Measurements from ENCODE around the gene TENT5C.

DNA sequence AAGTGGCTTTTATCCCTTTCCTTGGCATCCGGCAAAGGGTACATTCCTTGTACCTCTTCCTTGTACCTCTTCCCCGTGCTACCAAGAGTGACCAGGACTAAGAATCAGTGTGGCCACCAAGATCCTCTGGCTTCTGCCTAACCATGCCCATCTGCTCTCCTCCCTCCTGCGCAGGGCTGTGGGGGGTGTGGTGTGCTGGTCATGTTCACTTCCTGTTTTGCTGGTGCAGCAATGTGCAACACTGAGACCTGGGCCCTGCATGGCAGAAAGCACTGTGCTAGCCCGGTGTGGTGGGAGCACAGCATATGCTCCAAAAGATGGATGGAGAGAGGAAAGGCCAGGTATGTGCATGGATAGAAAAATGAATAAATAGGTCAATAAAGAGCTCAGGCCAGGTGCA, 33.3 kb upstream of the TENT5C start:
- TF ChIP-seq, protein P1, sequence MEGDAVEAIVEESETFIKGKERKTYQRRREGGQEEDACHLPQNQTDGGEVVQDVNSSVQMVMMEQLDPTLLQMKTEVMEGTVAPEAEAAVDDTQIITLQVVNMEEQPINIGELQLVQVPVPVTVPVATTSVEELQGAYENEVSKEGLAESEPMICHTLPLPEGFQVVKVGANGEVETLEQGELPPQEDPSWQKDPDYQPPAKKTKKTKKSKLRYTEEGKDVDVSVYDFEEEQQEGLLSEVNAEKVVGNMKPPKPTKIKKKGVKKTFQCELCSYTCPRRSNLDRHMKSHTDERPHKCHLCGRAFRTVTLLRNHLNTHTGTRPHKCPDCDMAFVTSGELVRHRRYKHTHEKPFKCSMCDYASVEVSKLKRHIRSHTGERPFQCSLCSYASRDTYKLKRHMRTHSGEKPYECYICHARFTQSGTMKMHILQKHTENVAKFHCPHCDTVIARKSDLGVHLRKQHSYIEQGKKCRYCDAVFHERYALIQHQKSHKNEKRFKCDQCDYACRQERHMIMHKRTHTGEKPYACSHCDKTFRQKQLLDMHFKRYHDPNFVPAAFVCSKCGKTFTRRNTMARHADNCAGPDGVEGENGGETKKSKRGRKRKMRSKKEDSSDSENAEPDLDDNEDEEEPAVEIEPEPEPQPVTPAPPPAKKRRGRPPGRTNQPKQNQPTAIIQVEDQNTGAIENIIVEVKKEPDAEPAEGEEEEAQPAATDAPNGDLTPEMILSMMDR (IDR thresholded peaks at IDR 0.05; ENCODE audit: low read depth, low read length, poor library complexity, severe bottlenecking): no peak
- no peak for TF ChIP-seq EZH2phosphoT487 (IDR thresholded peaks at IDR 0.05; ENCODE audit: borderline replicate concordance, low read length)

All from DOHH2 (cell line).